HepG2 (cell line): ENCODE results near the gene SP6. TPM values are rescaled to one million over a fixed set of nuclear protein-coding genes. Genes with fewer than 3 reads are reported as not detected.
A peak's percentile ranks its signal among the peaks of the same experiment; 100 is the strongest.

Source experiments
- BHLHE40 ChIP-seq: IDR thresholded peaks from 2 replicates; pipeline ENCODE4 v1.6.1; 2011; ENCODE audit warnings: low read length, improper control_type of control experiment
- DZIP1 ChIP-seq: sonication (generic); formaldehyde crosslinking; IDR thresholded peaks from 2 replicates; pipeline ENCODE4 v1.5.0; 2020; ENCODE audit warnings: mild to moderate bottlenecking, missing genetic modification reagents
- ELK4 ChIP-seq: sonication (generic); formaldehyde crosslinking; IDR thresholded peaks from 2 replicates; pipeline ENCODE4 v1.9.0; 2021; ENCODE audit warnings: missing genetic modification reagents, borderline replicate concordance
- GABPA ChIP-seq, 2 experiments: IDR thresholded peaks; 2 replicates each; pipeline ENCODE4 v1.6.1; 2011 to 2016; ENCODE audit warnings: low read depth in 2 of 2, low read length in 1 of 2, missing biosample characterization in 1 of 2, missing genetic modification characterization in 1 of 2
- MEIS1 ChIP-seq: sonication (generic); formaldehyde crosslinking; IDR thresholded peaks from 2 replicates; pipeline ENCODE4 v1.9.0; 2021; ENCODE audit warnings: mild to moderate bottlenecking, missing genetic modification reagents, moderate library complexity, borderline replicate concordance
- PLRG1 ChIP-seq: fragments of 450-650 bp; conservative IDR thresholded peaks from 2 replicates; pipeline ENCODE4 v1.6.1; 2016
- RELA ChIP-seq: sonication (generic); formaldehyde crosslinking; IDR thresholded peaks from 2 replicates; pipeline ENCODE4 v1.4.0; 2020; ENCODE audit warnings: missing genetic modification reagents
- RFX5 ChIP-seq: IDR thresholded peaks from 2 replicates; pipeline ENCODE4 v1.6.1; 2011; ENCODE audit warnings: low read depth, low read length, improper control_type of control experiment
- TAF15 ChIP-seq: fragments of 200-400 bp; formaldehyde crosslinking; IDR thresholded peaks from one replicate; pipeline ENCODE4 v1.6.1; 2018; ENCODE audit warnings: mild to moderate bottlenecking, low read depth, low read length; ENCODE audit not compliant: poor library complexity, severe bottlenecking
- TERF1 ChIP-seq: sonication (generic); formaldehyde crosslinking; IDR thresholded peaks from 2 replicates; pipeline ENCODE4 v1.8.0; 2022; ENCODE audit warnings: mild to moderate bottlenecking, missing genetic modification reagents, moderate library complexity
- U2AF1 ChIP-seq: fragments of 200-400 bp; formaldehyde crosslinking; optimal IDR thresholded peaks from 2 replicates; pipeline ENCODE3; 2017; ENCODE audit warnings: mild to moderate bottlenecking, low read depth, low read length
- ZNF225 ChIP-seq: sonication (generic); formaldehyde crosslinking; IDR thresholded peaks from 2 replicates; pipeline ENCODE4 v1.4.0; 2020; ENCODE audit warnings: mild to moderate bottlenecking, missing genetic modification reagents
- ZNF253 ChIP-seq: sonication (generic); formaldehyde crosslinking; IDR thresholded peaks from 2 replicates; pipeline ENCODE4 v1.8.0; 2022; ENCODE audit warnings: mild to moderate bottlenecking, missing genetic modification reagents, borderline replicate concordance
- ZNF414 ChIP-seq: sonication (generic); formaldehyde crosslinking; IDR thresholded peaks from 2 replicates; pipeline ENCODE4 v1.5.0; 2020; ENCODE audit warnings: missing genetic modification reagents
- ZNF503 ChIP-seq: sonication (generic); formaldehyde crosslinking; IDR thresholded peaks from 2 replicates; pipeline ENCODE4 v1.4.0; 2020; ENCODE audit warnings: missing genetic modification reagents
- ZNF530 ChIP-seq: sonication (generic); formaldehyde crosslinking; IDR thresholded peaks from 2 replicates; pipeline ENCODE4 v1.5.0; 2020; ENCODE audit warnings: low read depth, mild to moderate bottlenecking, missing genetic modification reagents
- ZNF7 ChIP-seq: IDR thresholded peaks from 2 replicates; pipeline ENCODE4 v1.6.1; 2016; ENCODE audit warnings: missing biosample characterization, missing genetic modification reagents
- ZNF709 ChIP-seq: sonication (generic); formaldehyde crosslinking; IDR thresholded peaks from 2 replicates; pipeline ENCODE4 v1.5.0; 2020; ENCODE audit warnings: mild to moderate bottlenecking, missing genetic modification reagents
- ZNF713 ChIP-seq: sonication (generic); formaldehyde crosslinking; IDR thresholded peaks from 2 replicates; pipeline ENCODE4 v1.4.0; 2020; ENCODE audit warnings: mild to moderate bottlenecking, missing genetic modification reagents
- ZNF737 ChIP-seq: sonication (generic); formaldehyde crosslinking; IDR thresholded peaks from 2 replicates; pipeline ENCODE4 v1.5.0; 2020; ENCODE audit warnings: missing genetic modification reagents, mild to moderate bottlenecking, borderline replicate concordance
- ZNF775 ChIP-seq: sonication (generic); formaldehyde crosslinking; IDR thresholded peaks from 2 replicates; pipeline ENCODE4 v1.4.0; 2020; ENCODE audit warnings: missing genetic modification reagents, mild to moderate bottlenecking, moderate library complexity, borderline replicate concordance
- polyA plus RNA-seq, 8 experiments: library from polyadenylated mRNA; depleted of rRNA in 3 of 8; stranded (reverse) in 7 of 8; unstranded in 1 of 8; fragments of >200 nt; fragmentation: Illumina TruSeq in 4 of 8; extraction: Trizol in 4 of 8; gene quantifications; 2 replicates each; pipeline versions ENCODE4 v1.2.1 to v1.2.3, GENCODE V29; 2011 to 2016; ENCODE audit warnings: low read depth in 4 of 8, missing spikeins in 1 of 8, mixed read lengths in 1 of 8; ENCODE audit not compliant: insufficient read depth in 1 of 8
- total RNA-seq, 5 experiments: library from RNA; depleted of rRNA; stranded (reverse); fragments of >200 nt; fragmentation: Illumina TruSeq; extraction: Trizol; gene quantifications; 2 replicates each; pipeline ENCODE4 v1.2.3, GENCODE V29; 2016; ENCODE audit warnings: low read depth in 1 of 5

The SP6 gene
- total and polyA plus RNA-seq, 2 of the 13 experiments (the other 11 are each of a cell fraction or from before 2014, with no cell fraction given) = 0.07 TPM

- TF ChIP-seq ZNF709 (CRISPR knock-in tag) (0 out of 2 replicates have a peak, but pooled peaks have one; percentile 16), U2AF1 (peak; percentile 58), ZNF7 (no peak), ELK4 (CRISPR knock-in tag) (no peak), ZNF414 (peak; percentile 91), DZIP1 (CRISPR knock-in tag) (peak; percentile 51; the same call in 1 of the 2 replicates), RELA (CRISPR knock-in tag) (0 out of 2 replicates have a peak, but pooled peaks have one; percentile 56), MEIS1 (peak; percentile 57; the same call in 1 of the 2 replicates), PLRG1 (no peak), ZNF737 (CRISPR knock-in tag) (no peak), BHLHE40 (peak; percentile 55; the same call in 1 of the 2 replicates), TERF1 (no peak), ZNF225 (CRISPR knock-in tag) (no peak; the same call in 1 of the 2 replicates), TAF15 (no peak), RFX5 (no peak), ZNF713 (CRISPR knock-in tag) (0 out of 2 replicates have a peak, but pooled peaks have one; percentile 28), GABPA (IDR thresholded peaks at IDR 0.05; ENCODE audit: low read depth, low read length) (peak; percentile 50; the same call in 1 of the 2 replicates), GABPA (CRISPR knock-in tag; IDR thresholded peaks at IDR 0.05; ENCODE audit: low read depth) (peak; percentile 85), ZNF503 (CRISPR knock-in tag) (peak; percentile 59), ZNF530 (CRISPR knock-in tag) (no peak), ZNF253 (CRISPR knock-in tag) (no peak), ZNF775 (CRISPR knock-in tag) (0 out of 2 replicates have a peak, but pooled peaks have one; percentile 37)
Observed at GRCh38 chr17:47840742-47841487, 10.0 kb downstream of the SP6 start, which contains the start of gene SCRN2 (continued).
